HCT116 (cell line): ENCODE results near the gene ARMC3. TPM values are rescaled to one million over a fixed set of nuclear protein-coding genes. Genes with fewer than 3 reads are reported as not detected.

ENCODE experiments used
- ATAC-seq: fragments of 200-7000 bp; cut with Tn5 transposase; 2 replicates; pipeline ENCODE4 v1.9.1; 2020; ENCODE audit warnings: mild to moderate bottlenecking, moderate library complexity
- BruUV-seq: library from RNA; stranded (reverse); fragments of 400-500 nt; replicated peaks from 2 replicates; lab custom pipeline; 2021; lab: Mats Ljungman, UMichigan
- CTCF ChIA-PET: fragments of 300-600 bp; sonication (Branson Sonifier 250); formaldehyde crosslinking; loops from one replicate; lab custom pipeline; 2021; ENCODE audit warnings: antibody characterized with exemption; lab: Charles Lee
- POLR2A ChIA-PET: fragments of 300-600, 350-600 bp; sonication (Branson Sonifier 250); formaldehyde crosslinking; loops from one replicate; lab custom pipeline; 2021; ENCODE audit warnings: antibody characterized with exemption; lab: Charles Lee
- RAD21 ChIA-PET, 2 experiments: fragments of 300-600 bp; sonication (Branson Sonifier 250); formaldehyde crosslinking; loops; one replicate each; lab custom pipeline; 2023; ENCODE audit warnings: low total read pairs in 2 of 2; ENCODE audit not compliant: uncharacterized antibody in 2 of 2, unreplicated experiment in 2 of 2, low non-redundant PET in 1 of 2; lab: Charles Lee
- DNase-seq: peaks from one replicate; pipeline ENCODE4 v3.0.0-alpha.2; 2010; ENCODE audit warnings: low read depth, low spot score
- H2AFZ ChIP-seq: fragments of 200-600 bp; shearing (Covaris generic), sonication (generic); 2 replicates; pipeline ENCODE4 v1.6.1; 2017; ENCODE audit warnings: low read depth, mixed run types, mixed read lengths, antibody characterized with exemption, low read length; ENCODE audit not compliant: poor library complexity, severe bottlenecking
- H3K27ac ChIP-seq: 2 replicates; pipeline ENCODE4 v1.5.1; 2012; ENCODE audit warnings: low read depth, low read length
- H3K27me3 ChIP-seq: fragments of 200-600 bp; sonication (generic); 2 replicates; pipeline ENCODE4 v1.6.1; 2016; ENCODE audit warnings: mixed run types, low read length, mixed read lengths; ENCODE audit not compliant: insufficient read depth
- H3K36me3 ChIP-seq, 2 experiments: fragments of 200-500 bp in 1 of 2; fragments of 200-600 bp in 1 of 2; sonication (Bioruptor generic) in 1 of 2; sonication (generic) in 1 of 2; 2 replicates each; pipeline versions ENCODE4 v1.5.1 to v1.6.1; 2014 to 2016; ENCODE audit warnings: low read length in 2 of 2, inconsistent platforms in 1 of 2, mixed read lengths in 1 of 2, mixed run types in 1 of 2; ENCODE audit not compliant: insufficient read depth in 2 of 2, control insufficient read depth in 1 of 2
- H3K4me1 ChIP-seq, 2 experiments: fragments of 200-600 bp in 1 of 2; sonication (generic) in 1 of 2; 2 replicates each; pipeline versions ENCODE4 v1.5.1 to v1.6.1; 2012 to 2017; ENCODE audit warnings: low read length in 2 of 2, inconsistent platforms in 1 of 2, mild to moderate bottlenecking in 1 of 2, mixed read lengths in 1 of 2, mixed run types in 1 of 2, moderate library complexity in 1 of 2; ENCODE audit not compliant: insufficient read depth in 2 of 2, control insufficient read depth in 1 of 2
- H3K4me2 ChIP-seq: fragments of 200-600 bp; sonication (generic); 2 replicates; pipeline ENCODE4 v1.6.1; 2017; ENCODE audit warnings: mixed run types, low read length, mixed read lengths
- H3K4me3 ChIP-seq, 2 experiments: fragments of 200-600 bp in 1 of 2; sonication (generic) in 1 of 2; replicated peaks in 1 of 2; 2 replicates each; pipeline ENCODE4 v1.5.1; 2011 to 2016; ENCODE audit warnings: low read length in 2 of 2, control low read depth in 1 of 2, low read depth in 1 of 2, mild to moderate bottlenecking in 1 of 2, mixed read lengths in 1 of 2, mixed run types in 1 of 2
- H3K79me2 ChIP-seq: fragments of 200-600 bp; sonication (generic); 2 replicates; pipeline ENCODE4 v1.6.1; 2017; ENCODE audit warnings: mild to moderate bottlenecking, mixed run types, low read length, moderate library complexity, mixed read lengths; ENCODE audit not compliant: insufficient read depth
- H3K9ac ChIP-seq: fragments of 200-600 bp; sonication (generic); 2 replicates; pipeline ENCODE4 v1.6.1; 2016; ENCODE audit warnings: low read length, mixed read lengths
- H3K9me2 ChIP-seq: fragments of 200-600 bp; sonication (generic), shearing (Covaris generic); 2 replicates; pipeline ENCODE4 v1.6.1; 2017; ENCODE audit warnings: mixed run types, mild to moderate bottlenecking, moderate library complexity; ENCODE audit not compliant: insufficient read depth
- H3K9me3 ChIP-seq, 2 experiments: fragments of 200-500 bp in 1 of 2; fragments of 200-600 bp in 1 of 2; sonication (Bioruptor generic) in 1 of 2; sonication (generic) in 1 of 2; 2 replicates each; pipeline ENCODE4 v1.6.1; 2014 to 2017; ENCODE audit warnings: low read length in 2 of 2, mixed read lengths in 2 of 2, inconsistent platforms in 1 of 2, low read depth in 1 of 2, mild to moderate bottlenecking in 1 of 2, mixed run types in 1 of 2, moderate library complexity in 1 of 2; ENCODE audit not compliant: control insufficient read depth in 1 of 2, insufficient read depth in 1 of 2
- H4K20me1 ChIP-seq: fragments of 200-600 bp; sonication (generic), shearing (Covaris generic); 2 replicates; pipeline ENCODE4 v1.6.1; 2017; ENCODE audit warnings: mixed run types, mild to moderate bottlenecking, moderate library complexity; ENCODE audit not compliant: insufficient read depth
- CTCF ChIP-seq, 3 experiments: fragments of 200-600 bp in 1 of 3; sonication (generic) in 1 of 3; IDR thresholded peaks in 2 of 3; conservative IDR thresholded peaks in 1 of 3; 2 replicates each; pipeline ENCODE4 v1.5.1; 2012 to 2017; ENCODE audit warnings: low read depth in 2 of 3, low read length in 2 of 3, antibody characterized with exemption in 1 of 3, borderline replicate concordance in 1 of 3, control low read depth in 1 of 3, mild to moderate bottlenecking in 1 of 3, mixed read lengths in 1 of 3, mixed run types in 1 of 3, moderate library complexity in 1 of 3; ENCODE audit not compliant: insufficient read depth in 1 of 3
- EGR1 ChIP-seq: IDR thresholded peaks from 2 replicates; pipeline ENCODE4 v1.6.1; 2012; ENCODE audit warnings: low read depth
- EZH2 ChIP-seq: fragments of 200-600 bp; sonication (generic); IDR thresholded peaks from 2 replicates; pipeline ENCODE4 v1.6.1; 2017; ENCODE audit warnings: antibody characterized with exemption, mixed run types
- JUND ChIP-seq: IDR thresholded peaks from 2 replicates; pipeline ENCODE4 v1.6.1; 2012
- POLR2A ChIP-seq: IDR thresholded peaks from 2 replicates; pipeline ENCODE4 v1.7.0; 2011; ENCODE audit warnings: borderline replicate concordance; ENCODE audit not compliant: insufficient read depth, insufficient read length; ENCODE audit errors: extremely low read depth
- TCF7L2 ChIP-seq: IDR thresholded peaks from 2 replicates; pipeline ENCODE4 v1.7.0; 2011; ENCODE audit warnings: borderline replicate concordance, inconsistent platforms; ENCODE audit not compliant: insufficient read depth, insufficient read length; ENCODE audit errors: extremely low read depth
- YY1 ChIP-seq: IDR thresholded peaks from 2 replicates; pipeline ENCODE4 v1.6.1; 2011; ENCODE audit warnings: low read length, low read depth, moderate library complexity, mild to moderate bottlenecking; ENCODE audit not compliant: insufficient replicate concordance; ENCODE audit errors: extremely low read depth
- ZFX ChIP-seq: fragments of 450-650 bp; IDR thresholded peaks from 2 replicates; pipeline ENCODE4 v1.6.1; 2017
- ZNF274 ChIP-seq: fragments of 200-500 bp; sonication (Bioruptor generic); IDR thresholded peaks from 2 replicates; pipeline ENCODE4 v1.6.1; 2014; ENCODE audit warnings: mild to moderate bottlenecking, low read depth, low read length, inconsistent platforms
- intact Hi-C: fragments of 100-400 bp; cut with micrococcal nuclease; formaldehyde crosslinking; loops from 2 replicates; pipeline ENCODE4 v1.10.0; 2022
- total RNA-seq: library from RNA; stranded (reverse); gene quantifications from one replicate; pipeline ENCODE4 v1.2.1, GENCODE V29; 2021; ENCODE audit not compliant: unreplicated experiment
- TF ChIP-seq, protein P1 (sequence below): IDR thresholded peaks from 2 replicates; pipeline ENCODE4 v1.6.1; 2011; ENCODE audit warnings: mild to moderate bottlenecking, low read length, moderate library complexity; ENCODE audit not compliant: insufficient replicate concordance; ENCODE audit errors: extremely low read depth

The ARMC3 gene
- total RNA-seq, 1 experiment from 2014 or later = 2.6 TPM

GRCh38 chr10:23037152-23037551 is 109.3 kb downstream of the ARMC3 start:
- H2AFZ ChIP-seq = no peak overlapping the region
- no peaks in the 10 kb centered on the region for H3K4me1 ChIP-seq
- TF ChIP-seq EGR1 (no peak), ZNF274 (no peak), CTCF (IDR thresholded peaks at IDR 0.05 in 2 of 3, conservative IDR thresholded peaks at IDR 0.05 in 1 of 3; ENCODE audit: borderline replicate concordance in 1 of 3, insufficient read depth in 1 of 3, low read depth in 2 of 3, low read length in 2 of 3) (no peak), YY1 (no peak)
- ChIA-PET RAD21 (no interaction called here), POLR2A (no interaction called here), CTCF (no interaction called here)
- no peaks in the 10 kb centered on the region for H3K27me3 ChIP-seq
- DNase-seq = no peak
- no peak overlapping the region for H3K27ac ChIP-seq
- no peaks in the 10 kb centered on the region for H3K9me3 ChIP-seq
- no peaks in the 10 kb centered on the region for H3K79me2 ChIP-seq
- no peaks in the 10 kb centered on the region for H3K36me3 ChIP-seq
- no TSS peak for BruUV-seq
- no peak overlapping the region for H3K9ac ChIP-seq
- no peaks in the 10 kb centered on the region for H3K9me2 ChIP-seq
- no peaks in the 10 kb centered on the region for H4K20me1 ChIP-seq
- intact Hi-C loops = no loop called here
- H3K4me2 ChIP-seq = no peak overlapping the region
- H3K4me3 ChIP-seq = no peak overlapping the region
- no peak for ATAC-seq

GRCh38 chr10:23037561-23037960 is 109.7 kb downstream of the ARMC3 start:
- H3K27me3 ChIP-seq = no peaks in the 10 kb centered on the region
- H4K20me1 ChIP-seq = no peaks in the 10 kb centered on the region
- TF ChIP-seq EZH2 (no peak), CTCF (IDR thresholded peaks at IDR 0.05 in 2 of 3, conservative IDR thresholded peaks at IDR 0.05 in 1 of 3; ENCODE audit: borderline replicate concordance in 1 of 3, insufficient read depth in 1 of 3, low read depth in 2 of 3, low read length in 2 of 3) (no peak), TCF7L2 (no peak), ZFX (no peak), POLR2A (no peak), JUND (no peak), YY1 (no peak)
- TF ChIP-seq, protein P1, sequence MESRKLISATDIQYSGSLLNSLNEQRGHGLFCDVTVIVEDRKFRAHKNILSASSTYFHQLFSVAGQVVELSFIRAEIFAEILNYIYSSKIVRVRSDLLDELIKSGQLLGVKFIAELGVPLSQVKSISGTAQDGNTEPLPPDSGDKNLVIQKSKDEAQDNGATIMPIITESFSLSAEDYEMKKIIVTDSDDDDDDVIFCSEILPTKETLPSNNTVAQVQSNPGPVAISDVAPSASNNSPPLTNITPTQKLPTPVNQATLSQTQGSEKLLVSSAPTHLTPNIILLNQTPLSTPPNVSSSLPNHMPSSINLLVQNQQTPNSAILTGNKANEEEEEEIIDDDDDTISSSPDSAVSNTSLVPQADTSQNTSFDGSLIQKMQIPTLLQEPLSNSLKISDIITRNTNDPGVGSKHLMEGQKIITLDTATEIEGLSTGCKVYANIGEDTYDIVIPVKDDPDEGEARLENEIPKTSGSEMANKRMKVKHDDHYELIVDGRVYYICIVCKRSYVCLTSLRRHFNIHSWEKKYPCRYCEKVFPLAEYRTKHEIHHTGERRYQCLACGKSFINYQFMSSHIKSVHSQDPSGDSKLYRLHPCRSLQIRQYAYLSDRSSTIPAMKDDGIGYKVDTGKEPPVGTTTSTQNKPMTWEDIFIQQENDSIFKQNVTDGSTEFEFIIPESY = no peak
- intact Hi-C loops = no loop called here
- ATAC-seq = no peak
- no peaks in the 10 kb centered on the region for H3K4me1 ChIP-seq
- H3K4me3 ChIP-seq = no peak overlapping the region
- no peak for DNase-seq
- no TSS peak for BruUV-seq
- H3K79me2 ChIP-seq = no peaks in the 10 kb centered on the region
- H3K36me3 ChIP-seq = no peaks in the 10 kb centered on the region
- ChIA-PET POLR2A (no interaction called here), RAD21 (no interaction called here), CTCF (no interaction called here)
- no peak overlapping the region for H3K4me2 ChIP-seq
- H3K27ac ChIP-seq = no peak overlapping the region
- H3K9me2 ChIP-seq = no peaks in the 10 kb centered on the region
- no peak overlapping the region for H3K9ac ChIP-seq
- no peaks in the 10 kb centered on the region for H3K9me3 ChIP-seq
- H2AFZ ChIP-seq = no peak overlapping the region
